Activated CD8-positive, alpha-beta memory T cell treated with anti-CD3 and anti-CD28 coated beads for 4 hours (primary cell): ENCODE data around the gene ZRSR2.
"Not testable (repeated sequence)": the region's sequence is repeated elsewhere in the genome, so short reads cannot be mapped to it uniquely, and the experiment has no call there.

Experiments used
- DNase-seq, 2 donors: peaks; one replicate each; pipeline ENCODE4 v3.0.0-alpha.2; 2020; ENCODE audit warnings: low read depth in 2 of 2

ZRSR2 gene

GRCh38 chrX:15789979-15790768, at the start of gene ZRSR2:
ZRSR2 (plus strand) TSS chrX:15790484; CDS start chrX:15790496, 12 bp downstream.
- DNase-seq = peak; percentile 70 to 87

- DNase-seq = no peak
Observed at GRCh38 chrX:15744181-15744867, 46.0 kb upstream of the ZRSR2 start.

- no peak for DNase-seq
Observed at GRCh38 chrX:15745179-15745578, 45.1 kb upstream of the ZRSR2 start.

GRCh38 chrX:15746651-15747050, 43.6 kb upstream of the ZRSR2 start:
- not testable (repeated sequence) for DNase-seq

- DNase-seq = no peak
Observed at GRCh38 chrX:15747626-15748173, 42.6 kb upstream of the ZRSR2 start.

- no peak for DNase-seq
Observed at GRCh38 chrX:15748841-15749240, 41.4 kb upstream of the ZRSR2 start.

- no peak for DNase-seq
Observed at GRCh38 chrX:15749642-15750610, 40.4 kb upstream of the ZRSR2 start.

- no peak for DNase-seq
Observed at GRCh38 chrX:15750611-15751154, 39.6 kb upstream of the ZRSR2 start.

- no peak for DNase-seq
Observed at GRCh38 chrX:15751155-15751819, 39.0 kb upstream of the ZRSR2 start.

GRCh38 chrX:15755091-15755490, 35.2 kb upstream of the ZRSR2 start:
- DNase-seq = no peak

- no peak for DNase-seq
Observed at GRCh38 chrX:15758140-15758539, 32.1 kb upstream of the ZRSR2 start.

GRCh38 chrX:15759886-15760285, 30.4 kb upstream of the ZRSR2 start:
- not testable (repeated sequence) for DNase-seq

GRCh38 chrX:15761564-15762191, 28.6 kb upstream of the ZRSR2 start:
- no peak for DNase-seq

GRCh38 chrX:15769300-15769954, 20.9 kb upstream of the ZRSR2 start:
- no peak for DNase-seq

GRCh38 chrX:15781961-15782699, 8.2 kb upstream of the ZRSR2 start:
- no peak for DNase-seq

GRCh38 chrX:15785176-15785750, 5.0 kb upstream of the ZRSR2 start:
- no peak for DNase-seq

- no peak for DNase-seq
Observed at GRCh38 chrX:15786915-15787314, 3.4 kb upstream of the ZRSR2 start.

GRCh38 chrX:15790769-15791290, 546 bp downstream of the ZRSR2 start:
- DNase-seq = no peak

GRCh38 chrX:15797707-15798106, 7.4 kb downstream of the ZRSR2 start:
- DNase-seq = no peak
